ENCODE measurements around the gene RAP1A. TPM values are rescaled to one million over a fixed set of nuclear protein-coding genes. Genes with fewer than 3 reads are reported as not detected.
"Not testable (repeated sequence)": the region's sequence is repeated elsewhere in the genome, so short reads cannot be mapped to it uniquely, and the experiment has no call there.

Gene RAP1A
- polyA plus RNA-seq, 12 donors = 51.4 to 76.6 (median 61.9) TPM; not detected in 1

- DNase-seq = no peak
Measured at GRCh38 chr1:111624382-111624781, 4.8 kb downstream of the RAP1A start.

GRCh38 chr1:111625276-111625675 is 5.7 kb downstream of the RAP1A start:
- DNase-seq = no peak

DNA sequence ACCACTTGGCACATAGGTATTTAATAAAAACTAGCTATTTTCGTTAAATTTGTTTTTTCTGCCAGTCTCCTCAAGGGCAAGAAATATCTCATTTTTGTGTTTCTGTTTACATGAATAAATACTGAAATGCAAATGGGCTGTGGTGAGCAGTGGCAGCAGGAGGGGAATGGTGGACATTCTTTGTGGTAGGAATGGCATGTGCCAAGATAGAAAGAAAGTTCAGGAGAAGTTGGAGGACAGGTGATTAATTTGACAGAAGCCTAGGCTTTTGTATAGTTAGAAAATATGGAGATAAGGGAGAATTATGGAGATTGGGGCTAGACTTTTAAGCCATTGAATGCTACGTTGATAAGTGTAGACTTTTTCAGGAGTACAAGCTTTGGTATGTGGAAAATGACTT is 8.6 kb downstream of the RAP1A start:
- no peak for DNase-seq

GRCh38 chr1:111629190-111629954 is 9.8 kb downstream of the RAP1A start:
- DNase-seq = no peak

- no peak for DNase-seq
Measured at GRCh38 chr1:111630567-111630966, 11.0 kb downstream of the RAP1A start.

DNA sequence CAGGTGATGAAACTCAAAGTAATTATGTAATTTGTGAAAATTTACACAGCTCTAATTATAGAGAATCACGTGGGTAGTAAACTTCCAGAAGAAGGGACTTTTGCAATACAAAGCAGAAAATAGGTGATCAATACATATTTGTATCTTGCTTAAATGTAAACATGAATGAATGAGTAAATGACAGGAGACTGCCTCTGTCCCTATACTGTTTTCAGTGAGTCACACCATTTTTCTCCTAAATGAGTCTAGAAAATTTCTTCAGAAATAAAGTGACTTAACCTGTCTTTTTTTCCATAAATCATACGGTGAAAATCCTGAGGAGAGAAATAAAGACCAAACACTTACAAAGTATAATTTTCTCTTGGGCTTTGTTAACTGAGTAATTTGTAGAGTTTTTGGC is 11.9 kb downstream of the RAP1A start:
- DNase-seq = no peak

- DNase-seq = not testable (repeated sequence)
Measured at GRCh38 chr1:111632771-111633170, 13.2 kb downstream of the RAP1A start.

- DNase-seq = no peak
Measured at GRCh38 chr1:111633736-111634247, 14.2 kb downstream of the RAP1A start.

DNA sequence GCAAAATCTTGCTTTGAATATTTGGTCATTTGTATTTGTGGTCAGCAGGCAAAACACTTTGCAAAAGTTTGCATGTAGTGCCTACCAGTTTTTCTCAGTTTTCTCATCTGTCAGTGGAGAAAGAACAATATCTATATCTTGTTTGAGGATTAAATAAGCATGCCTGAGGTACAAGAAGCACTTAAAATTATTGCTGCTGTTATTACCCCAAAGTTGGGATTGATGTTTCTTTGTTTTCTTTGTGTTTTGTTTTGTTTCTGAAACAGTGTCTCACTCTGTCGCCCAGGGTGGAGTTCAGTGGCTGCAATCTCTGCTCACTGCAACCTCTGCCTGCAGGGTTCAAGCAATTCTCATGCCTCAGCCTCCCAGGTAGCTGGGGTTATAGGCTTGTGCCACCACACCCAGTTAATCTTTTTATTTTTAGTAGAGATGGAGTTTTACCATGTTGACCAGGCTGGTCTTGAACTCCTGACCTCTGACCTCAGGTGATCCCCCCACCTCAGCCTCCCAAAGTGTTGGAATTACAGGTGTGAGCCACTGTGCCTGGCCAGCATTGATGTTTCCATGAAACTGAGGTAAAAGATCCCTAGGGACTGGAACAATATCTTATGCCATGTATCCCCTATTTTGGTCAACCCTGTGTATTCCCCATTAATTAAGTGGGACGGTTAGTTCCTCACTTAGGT is 15.9 kb downstream of the RAP1A start:
- no peak for DNase-seq

- DNase-seq = no peak
Measured at GRCh38 chr1:111638320-111638719, 18.7 kb downstream of the RAP1A start.

- DNase-seq = no peak
Measured at GRCh38 chr1:111639602-111640198, 20.1 kb downstream of the RAP1A start.

DNA sequence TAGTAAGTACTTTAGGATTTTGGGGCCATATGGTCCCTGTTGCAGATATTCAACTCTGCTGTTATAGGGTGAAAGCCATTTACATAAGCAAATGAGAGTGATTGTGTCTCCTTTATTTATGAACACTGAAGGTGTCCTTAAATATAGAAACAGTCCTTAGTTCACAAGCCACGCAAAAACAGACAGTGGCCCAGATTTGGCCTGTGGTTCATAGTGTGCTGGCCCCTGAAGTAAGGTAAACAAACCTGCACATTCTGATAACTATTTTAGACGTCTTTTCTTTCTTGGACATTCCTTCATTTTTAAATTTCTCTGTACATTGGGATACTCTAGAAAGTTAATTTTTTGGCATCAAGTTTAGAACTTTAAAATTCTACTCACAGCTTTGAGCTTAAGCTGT is 23.5 kb downstream of the RAP1A start:
- DNase-seq = no peak

DNA sequence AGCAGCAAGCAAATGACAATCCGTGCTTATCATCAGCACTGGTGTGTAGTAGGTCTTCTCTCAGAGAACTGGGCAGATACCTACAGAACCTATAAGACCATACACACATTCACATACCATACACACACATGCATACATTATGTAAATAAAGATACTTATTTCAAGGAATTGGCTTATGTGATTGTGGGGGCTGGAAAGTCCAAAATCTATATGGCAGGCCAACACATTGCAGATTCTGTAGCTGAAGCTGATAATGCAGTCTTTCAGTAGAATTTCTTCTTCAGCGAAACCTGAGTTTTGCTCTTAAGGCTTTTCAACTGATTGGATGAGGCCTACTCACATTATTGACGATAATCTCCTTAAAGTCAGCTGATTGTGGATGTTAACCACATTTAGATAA is 24.1 kb downstream of the RAP1A start:
- DNase-seq = no peak

- DNase-seq = no peak
Measured at GRCh38 chr1:111644506-111644905, 24.9 kb downstream of the RAP1A start.

DNA sequence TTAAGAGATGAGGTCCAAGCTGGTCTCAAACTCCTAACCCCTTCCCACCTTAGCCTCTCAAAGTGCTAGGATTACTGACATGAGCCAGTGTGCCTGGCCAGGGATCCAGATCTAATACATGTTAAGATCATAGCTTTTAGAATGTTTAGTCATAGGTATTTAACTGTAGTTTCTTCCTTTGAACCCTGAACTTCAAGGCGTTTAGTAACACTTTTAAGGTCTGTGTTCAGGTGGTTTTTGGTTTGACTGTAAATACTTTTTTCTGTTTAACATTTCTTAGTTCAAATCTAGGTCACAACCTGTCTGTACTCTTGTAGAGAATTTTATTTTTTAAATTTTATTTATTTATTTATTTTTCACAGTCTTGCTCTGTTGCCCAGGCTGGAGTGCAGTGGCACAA is 28.1 kb downstream of the RAP1A start:
- no peak for DNase-seq

GRCh38 chr1:111648806-111649205 is 29.2 kb downstream of the RAP1A start:
- no peak for DNase-seq

DNA sequence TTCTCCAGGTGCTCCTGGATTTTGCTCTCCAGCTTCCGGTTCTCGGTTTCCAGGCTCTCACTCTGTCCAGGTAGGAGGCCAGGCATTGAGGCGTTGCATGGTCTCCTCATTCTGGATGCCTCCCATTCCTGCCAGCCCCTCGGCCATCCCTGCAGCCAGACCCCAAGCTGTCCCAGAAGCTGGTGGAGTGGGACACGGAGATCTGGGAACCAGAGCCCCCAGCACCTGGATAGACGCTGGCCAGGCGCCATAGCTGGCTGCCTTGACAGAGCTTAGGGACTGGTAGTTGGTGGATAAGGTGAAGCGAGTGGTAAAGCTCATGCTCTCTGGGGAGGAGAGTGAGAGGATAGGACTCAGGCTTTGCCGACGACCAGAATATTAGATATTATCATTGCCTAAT is 29.6 kb downstream of the RAP1A start:
- DNase-seq = no peak

- DNase-seq = no peak
Measured at GRCh38 chr1:111649648-111650047, 30.1 kb downstream of the RAP1A start.

GRCh38 chr1:111653709-111654108 is 34.1 kb downstream of the RAP1A start:
- DNase-seq = no peak

GRCh38 chr1:111654839-111655238 is 35.2 kb downstream of the RAP1A start:
- DNase-seq = no peak

GRCh38 chr1:111656086-111657017 is 36.8 kb downstream of the RAP1A start:
- peak; percentile 41 for DNase-seq

- DNase-seq = no peak
Measured at GRCh38 chr1:111658622-111659021, 39.0 kb downstream of the RAP1A start.
